ENCODE measurements around the gene H2BK1.

- peak; percentile 100 for TF ChIP-seq CTCF (IDR thresholded peaks at IDR 0.05)
- peak in 1 of 4 donors; percentile 19 for TF ChIP-seq POLR2AphosphoS5 (IDR thresholded peaks at IDR 0.05)
- no peak for TF ChIP-seq POLR2A (IDR thresholded peaks at IDR 0.05)
Observed at GRCh38 chr7:151172273-151173141, 37.8 kb downstream of the H2BK1 start.

Data from sigmoid colon (tissue), 4 donors.